Activated CD8-positive, alpha-beta T cell treated with anti-CD3 and anti-CD28 coated beads for 36 hours (primary cell): ENCODE results near the gene SORCS3. TPM values are rescaled to one million over a fixed set of nuclear protein-coding genes. Genes with fewer than 3 reads are reported as not detected.

Experiments used
- ATAC-seq: fragments of 200-7000 bp; cut with Tn5 transposase; one replicate; pipeline ENCODE4 v1.10.0; 2021; ENCODE audit warnings: mild to moderate bottlenecking, moderate library complexity
- CTCF ChIA-PET: fragments of 350-600 bp; sonication (Branson Sonifier 250); formaldehyde crosslinking; loops from one replicate; lab custom pipeline; 2021; ENCODE audit warnings: antibody characterized with exemption; lab: Charles Lee
- POLR2A ChIA-PET: fragments of 350-600 bp; sonication (Branson Sonifier 250); formaldehyde crosslinking; loops from one replicate; lab custom pipeline; 2021; ENCODE audit warnings: antibody characterized with exemption; lab: Charles Lee
- DNase-seq: peaks from one replicate; pipeline ENCODE4 v3.0.0-alpha.2; 2020
- H3K27ac Mint-ChIP-seq: one replicate; pipeline ENCODE4 v1.8.0; 2021; ENCODE audit warnings: mild to moderate bottlenecking, mixed read lengths
- H3K27me3 Mint-ChIP-seq: one replicate; pipeline ENCODE4 v1.8.0; 2021; ENCODE audit warnings: mixed read lengths
- H3K36me3 Mint-ChIP-seq: one replicate; pipeline ENCODE4 v1.8.0; 2021; ENCODE audit warnings: low read depth, mixed read lengths
- H3K4me1 Mint-ChIP-seq: one replicate; pipeline ENCODE4 v1.8.0; 2021; ENCODE audit warnings: low read depth, mixed read lengths
- H3K4me3 Mint-ChIP-seq: one replicate; pipeline ENCODE4 v1.8.0; 2021; ENCODE audit warnings: mild to moderate bottlenecking, moderate library complexity, mixed read lengths
- H3K9me3 Mint-ChIP-seq: one replicate; pipeline ENCODE4 v1.8.0; 2021; ENCODE audit warnings: mixed read lengths
- intact Hi-C: fragments of 100-400 bp; cut with micrococcal nuclease; formaldehyde crosslinking; loops from one replicate; pipeline ENCODE4 v1.10.0; 2022
- total RNA-seq, 2 experiments: library from RNA; stranded (reverse); gene quantifications; one replicate each; pipeline ENCODE4 v1.2.3, GENCODE V29; 2021
- TF ChIP-seq, protein P1 (sequence below): fragments of 200-600 bp; IDR thresholded peaks from one replicate; pipeline ENCODE4 v1.8.0; 2022; ENCODE audit warnings: antibody characterized with exemption, mild to moderate bottlenecking

The SORCS3 gene
- total RNA-seq, 2 experiments from 2014 or later, result not detected

DNA sequence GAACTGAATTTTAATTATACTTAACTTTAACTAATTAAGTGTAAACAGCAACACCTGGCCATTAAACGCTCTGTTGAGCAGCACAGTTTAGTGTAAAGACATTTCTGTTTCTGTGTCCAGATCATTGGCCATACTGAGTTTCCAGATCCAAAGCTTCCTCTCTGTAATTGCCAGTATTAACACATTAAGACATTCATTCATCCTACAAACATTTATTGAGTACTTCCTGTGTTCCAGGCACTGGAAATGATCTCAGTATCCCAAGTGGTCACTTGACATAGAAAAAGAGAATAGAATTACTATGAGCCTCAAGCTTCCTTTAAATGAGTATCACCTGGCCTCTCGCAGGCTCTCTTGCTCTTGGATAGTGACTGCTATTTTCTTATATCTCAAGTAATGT, 618.1 kb downstream of the SORCS3 start:
- Mint-ChIP-seq H3K27me3 (peaks cover 1% of the 10 kb centered on the region), H3K27ac (no peak overlapping the region), H3K4me1 (no peaks in the 10 kb centered on the region), H3K4me3 (no peak overlapping the region), H3K36me3 (no peaks in the 10 kb centered on the region), H3K9me3 (no peaks in the 10 kb centered on the region)
- ChIA-PET CTCF (no interaction called here), POLR2A (no interaction called here)
- ATAC-seq (no peak), DNase-seq (no peak)
- intact Hi-C loops, result no loop called here
- TF ChIP-seq, protein P1, sequence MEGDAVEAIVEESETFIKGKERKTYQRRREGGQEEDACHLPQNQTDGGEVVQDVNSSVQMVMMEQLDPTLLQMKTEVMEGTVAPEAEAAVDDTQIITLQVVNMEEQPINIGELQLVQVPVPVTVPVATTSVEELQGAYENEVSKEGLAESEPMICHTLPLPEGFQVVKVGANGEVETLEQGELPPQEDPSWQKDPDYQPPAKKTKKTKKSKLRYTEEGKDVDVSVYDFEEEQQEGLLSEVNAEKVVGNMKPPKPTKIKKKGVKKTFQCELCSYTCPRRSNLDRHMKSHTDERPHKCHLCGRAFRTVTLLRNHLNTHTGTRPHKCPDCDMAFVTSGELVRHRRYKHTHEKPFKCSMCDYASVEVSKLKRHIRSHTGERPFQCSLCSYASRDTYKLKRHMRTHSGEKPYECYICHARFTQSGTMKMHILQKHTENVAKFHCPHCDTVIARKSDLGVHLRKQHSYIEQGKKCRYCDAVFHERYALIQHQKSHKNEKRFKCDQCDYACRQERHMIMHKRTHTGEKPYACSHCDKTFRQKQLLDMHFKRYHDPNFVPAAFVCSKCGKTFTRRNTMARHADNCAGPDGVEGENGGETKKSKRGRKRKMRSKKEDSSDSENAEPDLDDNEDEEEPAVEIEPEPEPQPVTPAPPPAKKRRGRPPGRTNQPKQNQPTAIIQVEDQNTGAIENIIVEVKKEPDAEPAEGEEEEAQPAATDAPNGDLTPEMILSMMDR, result no peak

DNA sequence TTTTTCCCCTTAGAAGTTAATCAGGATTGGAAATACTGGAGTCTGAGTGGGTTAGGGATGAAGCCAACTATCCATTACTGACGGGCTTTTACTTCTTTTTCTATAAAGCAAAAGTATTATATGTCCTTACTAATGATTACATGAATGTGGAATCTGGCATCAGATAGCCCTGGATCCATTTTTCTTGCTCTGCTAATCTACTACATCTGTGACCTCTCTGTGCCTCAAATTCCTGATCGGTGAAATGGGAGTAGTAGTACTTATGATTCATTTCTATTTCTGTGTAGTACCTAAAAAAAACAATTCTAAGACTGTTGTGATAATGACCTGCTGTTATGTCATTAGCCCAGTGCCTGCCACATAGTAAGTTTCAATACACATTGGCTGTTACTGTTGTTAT, 621.6 kb downstream of the SORCS3 start:
- Mint-ChIP-seq H3K4me3 (no peak overlapping the region), H3K27me3 (peaks cover 1% of the 10 kb centered on the region), H3K4me1 (no peaks in the 10 kb centered on the region), H3K9me3 (no peaks in the 10 kb centered on the region), H3K27ac (no peak overlapping the region), H3K36me3 (no peaks in the 10 kb centered on the region)
- TF ChIP-seq, protein P1, result no peak
- ATAC-seq, result no peak
- no peak for DNase-seq
- intact Hi-C loops, result no loop called here
- ChIA-PET POLR2A (no interaction called here), CTCF (no interaction called here)

DNA sequence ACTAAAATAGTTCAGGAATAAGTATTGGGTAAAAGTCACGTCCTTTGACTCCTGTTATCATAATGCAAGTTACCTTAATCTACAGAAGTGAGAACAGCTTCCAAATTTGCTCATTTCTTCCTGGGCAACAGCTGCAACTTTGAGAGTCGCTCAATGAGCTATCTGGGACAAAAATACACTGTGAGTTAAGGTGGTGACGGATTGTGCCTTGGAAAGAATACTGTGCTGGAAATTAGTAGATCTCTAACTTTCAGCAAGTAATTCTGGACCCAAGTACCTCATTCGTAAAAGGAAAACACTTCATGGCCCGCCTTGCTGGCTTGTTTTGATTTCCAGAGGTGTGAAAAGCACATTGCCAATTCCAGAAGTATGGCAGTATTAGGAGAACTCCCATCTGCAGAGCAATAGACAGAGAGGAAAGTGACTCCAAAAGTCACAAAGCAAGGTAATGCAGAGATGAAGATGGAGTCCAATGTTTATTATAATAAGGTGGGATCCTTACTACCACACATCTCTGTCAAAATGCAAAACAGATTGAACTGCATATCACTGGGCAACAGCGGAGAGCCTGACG, 626.0 kb downstream of the SORCS3 start:
- H3K9me3 Mint-ChIP-seq, result no peaks in the 10 kb centered on the region
- no peak for DNase-seq
- H3K36me3 Mint-ChIP-seq, result no peaks in the 10 kb centered on the region
- TF ChIP-seq, protein P1, result no peak
- peaks cover 3% of the 10 kb centered on the region for H3K27me3 Mint-ChIP-seq
- intact Hi-C loops, result no loop called here
- H3K4me1 Mint-ChIP-seq, result no peaks in the 10 kb centered on the region
- H3K4me3 Mint-ChIP-seq, result no peak overlapping the region
- no peak overlapping the region for H3K27ac Mint-ChIP-seq
- ChIA-PET POLR2A (no interaction called here), CTCF (no interaction called here)
- no peak for ATAC-seq

DNA sequence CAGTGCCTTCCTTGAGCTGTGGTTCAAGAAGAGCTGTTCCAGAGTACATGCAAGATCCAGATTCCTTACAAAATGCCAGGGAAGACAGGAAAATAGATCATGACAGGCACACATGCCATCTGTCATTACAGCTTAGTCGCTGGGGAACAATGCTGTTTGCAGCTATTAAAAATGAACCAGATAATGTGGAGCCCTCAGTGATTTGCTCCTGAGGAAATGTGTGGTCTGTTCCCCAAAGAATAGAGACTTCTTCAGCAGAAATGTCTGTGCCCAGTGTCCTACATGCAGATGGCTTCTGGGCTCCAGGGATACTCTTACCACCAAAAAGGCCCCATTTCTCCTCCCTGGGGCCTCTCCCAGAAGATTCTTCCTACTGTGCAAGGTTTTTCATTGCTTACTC, 627.9 kb downstream of the SORCS3 start:
- Mint-ChIP-seq H3K36me3 (no peaks in the 10 kb centered on the region), H3K9me3 (no peaks in the 10 kb centered on the region), H3K27ac (no peak overlapping the region), H3K4me3 (no peak overlapping the region), H3K4me1 (no peaks in the 10 kb centered on the region), H3K27me3 (peaks cover 2% of the 10 kb centered on the region)
- CTCF ChIA-PET, result no interaction called here
- intact Hi-C loops, result no loop called here
- no peak for DNase-seq
- POLR2A ChIA-PET, result interaction anchor here (0.8 kb wide), 1 partner anchor 13 kb away, joined by 3 read pairs; no protein-coding TSS in a partner anchor
- ATAC-seq, result no peak
- TF ChIP-seq, protein P1, result no peak

DNA sequence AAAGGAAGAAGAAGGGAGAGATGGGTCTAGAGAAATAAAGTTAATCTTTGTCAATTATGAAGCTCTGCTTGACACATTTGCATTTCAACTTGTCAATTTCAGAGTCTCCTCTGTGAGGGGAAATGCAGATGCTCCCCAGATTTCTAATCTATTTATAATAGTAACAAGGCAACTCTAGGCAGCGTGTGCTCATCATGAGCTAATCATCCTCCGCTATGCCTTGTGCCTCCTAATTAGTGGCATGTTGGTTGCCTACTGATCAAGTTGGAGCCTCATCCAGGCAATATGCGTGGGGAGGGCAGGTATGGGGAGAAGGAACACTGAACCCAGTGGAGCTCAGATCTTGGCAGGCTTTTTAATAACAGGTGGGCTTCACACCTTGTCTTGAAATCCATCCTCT, 628.6 kb downstream of the SORCS3 start:
- Mint-ChIP-seq H3K36me3 (no peaks in the 10 kb centered on the region), H3K4me3 (no peak overlapping the region), H3K4me1 (no peaks in the 10 kb centered on the region), H3K9me3 (no peaks in the 10 kb centered on the region), H3K27ac (no peak overlapping the region), H3K27me3 (peaks cover 2% of the 10 kb centered on the region)
- TF ChIP-seq, protein P1, result no peak
- POLR2A ChIA-PET, result no interaction called here
- DNase-seq (no peak), ATAC-seq (no peak)
- intact Hi-C loops, result no loop called here
- CTCF ChIA-PET, result no interaction called here
